Stimulated activated CD4-positive, alpha-beta T cell treated with anti-CD3 and anti-CD28 coated beads, Interleukin-2, amount 100 ng/mL, for 4 hours (primary cell): ENCODE measurements around the gene SET.

Source experiments
- DNase-seq: peaks from one replicate; pipeline ENCODE4 v3.0.0-alpha.2; 2020; ENCODE audit warnings: low read depth

SET gene

DNA sequence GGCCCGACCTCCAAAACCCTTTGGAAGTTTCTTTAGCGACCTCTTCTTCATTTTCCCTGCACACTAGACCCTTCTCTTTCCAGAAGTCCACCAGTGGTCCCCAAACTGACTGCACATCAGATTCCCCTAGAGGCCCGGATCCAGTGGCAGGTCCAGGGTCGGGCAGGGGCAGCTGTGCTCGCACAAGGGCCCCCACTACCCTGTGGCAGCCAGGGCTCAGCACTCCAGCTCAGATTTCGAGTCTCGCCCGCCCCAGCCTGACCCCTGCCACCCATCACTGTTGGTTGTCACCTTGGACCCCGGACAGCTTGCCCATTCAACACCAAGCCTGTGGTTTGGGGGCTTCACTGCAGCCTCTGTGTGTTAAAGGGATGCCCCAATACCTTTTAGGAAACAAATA is 42.7 kb downstream of the SET start:
- no peak for DNase-seq

DNA sequence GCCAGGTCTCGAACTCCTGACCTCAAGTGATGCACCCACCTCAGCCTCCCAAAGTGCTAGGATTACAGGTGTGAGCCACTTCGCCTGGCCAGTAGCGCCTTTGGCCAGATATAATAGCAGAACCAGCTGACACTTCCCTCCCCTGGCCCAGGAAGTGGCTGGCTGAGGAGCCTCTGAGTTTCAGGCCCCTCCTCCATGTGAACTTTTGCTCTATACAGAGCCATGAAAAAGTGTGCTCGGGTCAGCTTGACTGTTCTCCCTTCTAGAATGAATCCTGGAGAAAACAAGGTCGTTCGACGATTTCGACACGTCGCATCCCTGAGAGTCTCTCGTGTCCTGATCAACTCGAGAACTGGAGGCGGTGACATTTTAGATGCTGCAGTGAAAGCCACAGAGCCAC is 43.6 kb downstream of the SET start:
- no peak for DNase-seq

DNA sequence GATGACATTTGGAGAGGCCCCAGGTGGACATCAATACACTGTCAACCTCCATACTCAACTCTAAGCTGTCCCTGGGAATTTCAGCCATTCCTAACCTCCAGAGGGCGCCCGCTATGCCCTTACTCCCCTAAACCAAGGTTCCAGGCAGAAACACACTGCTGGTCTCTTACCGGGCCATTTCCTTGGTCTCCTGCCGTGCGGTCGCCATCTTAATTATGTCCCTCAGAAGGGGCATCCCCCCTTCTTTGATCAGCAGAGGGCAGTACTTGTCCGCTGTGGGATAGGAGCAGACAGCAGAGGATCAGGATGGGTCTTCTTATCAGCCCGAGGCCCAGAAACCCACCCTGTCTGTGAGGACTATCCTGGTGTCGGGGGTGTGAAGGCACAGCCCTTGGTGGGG is 44.2 kb downstream of the SET start:
- DNase-seq = no peak

DNA sequence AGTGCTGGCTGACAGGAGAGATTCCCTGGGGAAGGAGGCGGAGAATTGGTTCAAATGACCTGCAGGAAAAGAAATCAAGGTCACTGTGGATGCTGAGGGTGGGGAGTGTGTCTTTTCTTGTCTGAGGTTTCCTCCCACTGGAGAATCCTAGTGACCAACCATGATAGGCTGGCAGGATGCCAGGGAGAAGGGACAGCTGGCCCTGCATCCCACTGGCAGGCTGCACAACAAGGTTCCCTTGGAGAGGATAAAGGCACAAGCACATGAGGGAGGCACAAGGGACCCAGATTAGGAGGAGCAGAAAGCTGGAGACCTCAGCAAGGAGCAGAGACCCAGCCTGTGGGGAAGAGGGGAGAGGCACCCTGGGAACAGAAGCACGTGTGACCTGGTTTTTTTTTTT is 46.4 kb downstream of the SET start:
- no peak for DNase-seq

DNA sequence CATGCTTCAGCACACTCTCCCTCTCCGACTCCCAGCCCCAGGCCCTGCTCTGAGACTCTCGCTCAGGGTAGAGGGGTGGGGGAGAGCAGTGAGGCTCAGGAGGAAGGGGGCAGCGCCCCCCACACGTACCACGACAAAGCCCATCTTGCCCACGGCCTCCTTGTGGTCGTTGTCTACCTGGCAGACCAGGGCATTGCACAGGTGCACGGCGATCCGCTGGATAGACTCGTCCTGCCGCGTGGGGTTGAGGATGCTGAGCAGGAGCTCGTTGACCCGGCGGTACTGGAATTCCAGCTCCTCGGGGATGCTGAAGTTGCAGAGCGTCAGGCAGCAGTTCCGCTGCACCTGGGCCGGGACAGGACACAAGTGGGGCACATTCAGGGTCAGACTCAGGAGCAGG is 53.4 kb downstream of the SET start:
- DNase-seq = no peak

DNA sequence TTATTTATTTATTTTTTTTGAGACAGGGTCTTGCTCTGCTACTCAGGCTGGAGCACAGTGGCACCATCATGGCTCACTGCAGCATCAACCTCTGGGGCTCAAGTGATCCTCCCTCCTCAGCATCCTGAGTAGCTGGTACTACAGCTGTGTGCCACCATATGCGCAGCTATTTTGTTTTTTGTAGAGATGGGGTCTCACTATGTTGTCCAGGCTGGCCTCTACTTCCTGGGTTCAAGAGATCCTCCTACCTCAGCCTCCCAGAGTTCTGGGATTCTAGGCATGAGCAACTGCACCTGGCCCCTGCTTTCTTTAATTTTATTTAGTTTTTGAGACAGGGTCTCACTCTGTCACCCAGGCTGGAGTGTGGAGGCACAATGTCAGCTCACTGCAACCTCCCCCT is 54.4 kb downstream of the SET start:
- no peak for DNase-seq
